GM12892 (cell line): ENCODE data around the gene SLC35B4.

Experiments used
- POLR2A ChIP-seq: IDR thresholded peaks from 2 replicates; pipeline ENCODE4 v1.6.1; 2011; ENCODE audit warnings: low read depth, low read length, control low read depth
- POLR2AphosphoS5 ChIP-seq: IDR thresholded peaks from 2 replicates; pipeline ENCODE4 v1.6.1; 2011; ENCODE audit warnings: low read depth, low read length, control low read depth
- TAF1 ChIP-seq: IDR thresholded peaks from 2 replicates; pipeline ENCODE4 v1.6.1; 2011; ENCODE audit warnings: low read depth, mild to moderate bottlenecking, control low read depth, low read length, borderline replicate concordance

GRCh38 chr7:134317434-134317833 is 704 bp upstream of the SLC35B4 start:
- TF ChIP-seq POLR2AphosphoS5 (no peak), POLR2A (no peak), TAF1 (no peak)
